HCT116 (cell line): Measurements from ENCODE around the gene AK5.

Experiments
- ATF3 ChIP-seq: IDR thresholded peaks from 2 replicates; pipeline ENCODE4 v1.6.1; 2012
- CEBPB ChIP-seq: IDR thresholded peaks from 2 replicates; pipeline ENCODE4 v1.6.1; 2012; ENCODE audit warnings: low read depth
- CTCF ChIP-seq, 3 experiments: fragments of 200-600 bp in 1 of 3; sonication (generic) in 1 of 3; IDR thresholded peaks in 2 of 3; conservative IDR thresholded peaks in 1 of 3; 2 replicates each; pipeline ENCODE4 v1.5.1; 2012 to 2017; ENCODE audit warnings: low read depth in 2 of 3, low read length in 2 of 3, antibody characterized with exemption in 1 of 3, borderline replicate concordance in 1 of 3, control low read depth in 1 of 3, mild to moderate bottlenecking in 1 of 3, mixed read lengths in 1 of 3, mixed run types in 1 of 3, moderate library complexity in 1 of 3; ENCODE audit not compliant: insufficient read depth in 1 of 3
- EGR1 ChIP-seq: IDR thresholded peaks from 2 replicates; pipeline ENCODE4 v1.6.1; 2012; ENCODE audit warnings: low read depth
- ELF1 ChIP-seq: IDR thresholded peaks from 2 replicates; pipeline ENCODE4 v1.6.1; 2012; ENCODE audit warnings: low read depth, borderline replicate concordance
- EZH2 ChIP-seq: fragments of 200-600 bp; sonication (generic); IDR thresholded peaks from 2 replicates; pipeline ENCODE4 v1.6.1; 2017; ENCODE audit warnings: antibody characterized with exemption, mixed run types
- EZH2phosphoT487 ChIP-seq: fragments of 200-600 bp; IDR thresholded peaks from 2 replicates; pipeline ENCODE4 v1.6.1; 2018; ENCODE audit warnings: antibody characterized with exemption, borderline replicate concordance
- FOSL1 ChIP-seq: IDR thresholded peaks from 2 replicates; pipeline ENCODE4 v1.6.1; 2012; ENCODE audit warnings: low read depth
- JUND ChIP-seq: IDR thresholded peaks from 2 replicates; pipeline ENCODE4 v1.6.1; 2012
- MAX ChIP-seq: IDR thresholded peaks from 2 replicates; pipeline ENCODE4 v1.6.1; 2012
- POLR2A ChIP-seq: IDR thresholded peaks from 2 replicates; pipeline ENCODE4 v1.7.0; 2011; ENCODE audit warnings: borderline replicate concordance; ENCODE audit not compliant: insufficient read depth, insufficient read length; ENCODE audit errors: extremely low read depth
- SP1 ChIP-seq: IDR thresholded peaks from 2 replicates; pipeline ENCODE4 v1.6.1; 2012; ENCODE audit warnings: low read depth

GRCh38 chr1:77533660-77534305, 252.0 kb downstream of the AK5 start:
- TF ChIP-seq MAX (no peak), CTCF (IDR thresholded peaks at IDR 0.05 in 2 of 3, conservative IDR thresholded peaks at IDR 0.05 in 1 of 3; ENCODE audit: borderline replicate concordance in 1 of 3, insufficient read depth in 1 of 3, low read depth in 2 of 3, low read length in 2 of 3) (peak; percentile 62 to 83 (median 70); a peak in 5 of 6 replicates), SP1 (no peak), EZH2phosphoT487 (no peak), FOSL1 (no peak), EGR1 (no peak), ELF1 (no peak), CEBPB (no peak), EZH2 (no peak), JUND (no peak), POLR2A (no peak), ATF3 (no peak)
